ENCODE results near the gene REXO1. TPM values are rescaled to one million over a fixed set of nuclear protein-coding genes. Genes with fewer than 3 reads are reported as not detected.

REXO1 gene
- total and polyA plus RNA-seq, 9 of the 15 experiments (the other 6 are each of a cell fraction or from before 2014, with no cell fraction given): 0.04 to 63.3 (median 15.8) TPM

DNA sequence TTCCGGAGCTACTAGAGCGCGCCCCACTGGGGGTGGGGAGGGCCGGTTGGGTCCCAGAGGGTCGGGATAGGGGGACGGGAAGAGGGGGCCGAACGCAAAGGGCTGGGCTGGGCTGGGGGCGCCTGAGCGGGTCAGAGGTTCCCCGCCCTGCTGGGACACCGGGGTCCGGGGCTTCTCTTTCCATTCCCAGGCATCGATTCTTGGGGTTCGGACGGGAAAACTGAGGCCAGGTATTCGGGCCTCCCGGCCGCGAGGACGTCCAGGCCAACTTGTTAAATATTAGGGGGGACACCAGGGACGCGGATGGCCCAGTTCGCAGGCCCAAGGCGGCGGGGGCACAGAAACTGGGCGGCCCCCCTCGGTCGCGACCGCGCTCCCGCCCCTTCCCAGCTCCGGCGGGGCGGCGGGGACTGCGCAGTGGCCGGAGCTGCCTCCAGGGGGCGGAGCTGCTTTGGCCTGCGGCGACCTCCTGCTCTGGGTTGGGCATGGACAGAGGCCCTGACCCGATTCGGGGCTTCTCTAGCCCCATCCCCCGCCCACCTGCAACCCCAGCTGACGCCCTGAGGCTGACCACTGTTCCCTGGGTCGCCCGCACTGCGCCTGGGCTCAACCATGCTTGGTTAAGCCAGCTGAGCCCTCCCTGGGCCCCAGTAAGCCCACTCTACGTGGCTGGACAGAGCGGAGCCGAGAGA, 16.3 kb upstream of the REXO1 start (continued):
- TF ChIP-seq, protein P1, sequence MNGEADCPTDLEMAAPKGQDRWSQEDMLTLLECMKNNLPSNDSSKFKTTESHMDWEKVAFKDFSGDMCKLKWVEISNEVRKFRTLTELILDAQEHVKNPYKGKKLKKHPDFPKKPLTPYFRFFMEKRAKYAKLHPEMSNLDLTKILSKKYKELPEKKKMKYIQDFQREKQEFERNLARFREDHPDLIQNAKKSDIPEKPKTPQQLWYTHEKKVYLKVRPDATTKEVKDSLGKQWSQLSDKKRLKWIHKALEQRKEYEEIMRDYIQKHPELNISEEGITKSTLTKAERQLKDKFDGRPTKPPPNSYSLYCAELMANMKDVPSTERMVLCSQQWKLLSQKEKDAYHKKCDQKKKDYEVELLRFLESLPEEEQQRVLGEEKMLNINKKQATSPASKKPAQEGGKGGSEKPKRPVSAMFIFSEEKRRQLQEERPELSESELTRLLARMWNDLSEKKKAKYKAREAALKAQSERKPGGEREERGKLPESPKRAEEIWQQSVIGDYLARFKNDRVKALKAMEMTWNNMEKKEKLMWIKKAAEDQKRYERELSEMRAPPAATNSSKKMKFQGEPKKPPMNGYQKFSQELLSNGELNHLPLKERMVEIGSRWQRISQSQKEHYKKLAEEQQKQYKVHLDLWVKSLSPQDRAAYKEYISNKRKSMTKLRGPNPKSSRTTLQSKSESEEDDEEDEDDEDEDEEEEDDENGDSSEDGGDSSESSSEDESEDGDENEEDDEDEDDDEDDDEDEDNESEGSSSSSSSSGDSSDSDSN (IDR thresholded peaks at IDR 0.05; ENCODE audit: borderline replicate concordance in 1 of 2, low read depth in 2 of 2, low read length in 2 of 2): 0 out of 4 replicates have a peak, but pooled peaks of 1 of the 2 experiments have one; percentile 31
- TF ChIP-seq HNRNPL (IDR thresholded peaks at IDR 0.05; ENCODE audit: low read depth, low read length): peak; percentile 39; the same call in 1 of the 2 replicates
- TF ChIP-seq, protein P2, sequence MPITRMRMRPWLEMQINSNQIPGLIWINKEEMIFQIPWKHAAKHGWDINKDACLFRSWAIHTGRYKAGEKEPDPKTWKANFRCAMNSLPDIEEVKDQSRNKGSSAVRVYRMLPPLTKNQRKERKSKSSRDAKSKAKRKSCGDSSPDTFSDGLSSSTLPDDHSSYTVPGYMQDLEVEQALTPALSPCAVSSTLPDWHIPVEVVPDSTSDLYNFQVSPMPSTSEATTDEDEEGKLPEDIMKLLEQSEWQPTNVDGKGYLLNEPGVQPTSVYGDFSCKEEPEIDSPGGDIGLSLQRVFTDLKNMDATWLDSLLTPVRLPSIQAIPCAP (CRISPR knock-in tag; IDR thresholded peaks at IDR 0.05; ENCODE audit: borderline replicate concordance): no peak
- TF ChIP-seq, protein P3, sequence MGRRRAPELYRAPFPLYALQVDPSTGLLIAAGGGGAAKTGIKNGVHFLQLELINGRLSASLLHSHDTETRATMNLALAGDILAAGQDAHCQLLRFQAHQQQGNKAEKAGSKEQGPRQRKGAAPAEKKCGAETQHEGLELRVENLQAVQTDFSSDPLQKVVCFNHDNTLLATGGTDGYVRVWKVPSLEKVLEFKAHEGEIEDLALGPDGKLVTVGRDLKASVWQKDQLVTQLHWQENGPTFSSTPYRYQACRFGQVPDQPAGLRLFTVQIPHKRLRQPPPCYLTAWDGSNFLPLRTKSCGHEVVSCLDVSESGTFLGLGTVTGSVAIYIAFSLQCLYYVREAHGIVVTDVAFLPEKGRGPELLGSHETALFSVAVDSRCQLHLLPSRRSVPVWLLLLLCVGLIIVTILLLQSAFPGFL (CRISPR knock-in tag; IDR thresholded peaks at IDR 0.05): no peak
- no peak; the same call in 1 of the 2 replicates for TF ChIP-seq ZNF263 (CRISPR knock-in tag; IDR thresholded peaks at IDR 0.05; ENCODE audit: borderline replicate concordance)
- TF ChIP-seq, protein P4, sequence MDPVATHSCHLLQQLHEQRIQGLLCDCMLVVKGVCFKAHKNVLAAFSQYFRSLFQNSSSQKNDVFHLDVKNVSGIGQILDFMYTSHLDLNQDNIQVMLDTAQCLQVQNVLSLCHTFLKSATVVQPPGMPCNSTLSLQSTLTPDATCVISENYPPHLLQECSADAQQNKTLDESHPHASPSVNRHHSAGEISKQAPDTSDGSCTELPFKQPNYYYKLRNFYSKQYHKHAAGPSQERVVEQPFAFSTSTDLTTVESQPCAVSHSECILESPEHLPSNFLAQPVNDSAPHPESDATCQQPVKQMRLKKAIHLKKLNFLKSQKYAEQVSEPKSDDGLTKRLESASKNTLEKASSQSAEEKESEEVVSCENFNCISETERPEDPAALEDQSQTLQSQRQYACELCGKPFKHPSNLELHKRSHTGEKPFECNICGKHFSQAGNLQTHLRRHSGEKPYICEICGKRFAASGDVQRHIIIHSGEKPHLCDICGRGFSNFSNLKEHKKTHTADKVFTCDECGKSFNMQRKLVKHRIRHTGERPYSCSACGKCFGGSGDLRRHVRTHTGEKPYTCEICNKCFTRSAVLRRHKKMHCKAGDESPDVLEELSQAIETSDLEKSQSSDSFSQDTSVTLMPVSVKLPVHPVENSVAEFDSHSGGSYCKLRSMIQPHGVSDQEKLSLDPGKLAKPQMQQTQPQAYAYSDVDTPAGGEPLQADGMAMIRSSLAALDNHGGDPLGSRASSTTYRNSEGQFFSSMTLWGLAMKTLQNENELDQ (CRISPR knock-in tag; IDR thresholded peaks at IDR 0.05; ENCODE audit: borderline replicate concordance): 0 out of 2 replicates have a peak, but pooled peaks have one; percentile 23
- TF ChIP-seq RBFOX2 (IDR thresholded peaks at IDR 0.05; ENCODE audit: low read depth, low read length): peak; percentile 86
- TF ChIP-seq NCOA4 (IDR thresholded peaks at IDR 0.05; ENCODE audit: partially characterized antibody): no peak
- TF ChIP-seq, protein P5, sequence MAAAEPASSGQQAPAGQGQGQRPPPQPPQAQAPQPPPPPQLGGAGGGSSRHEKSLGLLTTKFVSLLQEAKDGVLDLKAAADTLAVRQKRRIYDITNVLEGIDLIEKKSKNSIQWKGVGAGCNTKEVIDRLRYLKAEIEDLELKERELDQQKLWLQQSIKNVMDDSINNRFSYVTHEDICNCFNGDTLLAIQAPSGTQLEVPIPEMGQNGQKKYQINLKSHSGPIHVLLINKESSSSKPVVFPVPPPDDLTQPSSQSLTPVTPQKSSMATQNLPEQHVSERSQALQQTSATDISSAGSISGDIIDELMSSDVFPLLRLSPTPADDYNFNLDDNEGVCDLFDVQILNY (CRISPR knock-in tag; IDR thresholded peaks at IDR 0.05): no peak
- TF ChIP-seq, protein P6, sequence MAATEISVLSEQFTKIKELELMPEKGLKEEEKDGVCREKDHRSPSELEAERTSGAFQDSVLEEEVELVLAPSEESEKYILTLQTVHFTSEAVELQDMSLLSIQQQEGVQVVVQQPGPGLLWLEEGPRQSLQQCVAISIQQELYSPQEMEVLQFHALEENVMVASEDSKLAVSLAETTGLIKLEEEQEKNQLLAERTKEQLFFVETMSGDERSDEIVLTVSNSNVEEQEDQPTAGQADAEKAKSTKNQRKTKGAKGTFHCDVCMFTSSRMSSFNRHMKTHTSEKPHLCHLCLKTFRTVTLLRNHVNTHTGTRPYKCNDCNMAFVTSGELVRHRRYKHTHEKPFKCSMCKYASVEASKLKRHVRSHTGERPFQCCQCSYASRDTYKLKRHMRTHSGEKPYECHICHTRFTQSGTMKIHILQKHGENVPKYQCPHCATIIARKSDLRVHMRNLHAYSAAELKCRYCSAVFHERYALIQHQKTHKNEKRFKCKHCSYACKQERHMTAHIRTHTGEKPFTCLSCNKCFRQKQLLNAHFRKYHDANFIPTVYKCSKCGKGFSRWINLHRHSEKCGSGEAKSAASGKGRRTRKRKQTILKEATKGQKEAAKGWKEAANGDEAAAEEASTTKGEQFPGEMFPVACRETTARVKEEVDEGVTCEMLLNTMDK (IDR thresholded peaks at IDR 0.05; ENCODE audit: borderline replicate concordance, insufficient read depth, low read depth, low read length, poor library complexity, severe bottlenecking): peak; percentile 80
- TF ChIP-seq SMARCE1 (IDR thresholded peaks at IDR 0.05): no peak
- peak; percentile 34; the same call in 1 of the 2 replicates for TF ChIP-seq SP1 (CRISPR knock-in tag; IDR thresholded peaks at IDR 0.05)

Data from K562 (cell line).